CD4-positive, alpha-beta memory T cell (primary cell): ENCODE results near the gene CEP170B. TPM values are rescaled to one million over a fixed set of nuclear protein-coding genes. Genes with fewer than 3 reads are reported as not detected.
"Not testable (repeated sequence)": the region's sequence is repeated elsewhere in the genome, so short reads cannot be mapped to it uniquely, and the experiment has no call there.

ENCODE experiments used
- CTCF ChIA-PET: fragments of 350-600 bp; sonication (Branson Sonifier 250); formaldehyde crosslinking; loops from one replicate; lab custom pipeline; 2021; ENCODE audit warnings: inconsistent platforms; ENCODE audit not compliant: partially characterized antibody; lab: Charles Lee
- POLR2A ChIA-PET: fragments of 350-600 bp; sonication (Branson Sonifier 250); formaldehyde crosslinking; loops from one replicate; lab custom pipeline; 2021; ENCODE audit not compliant: partially characterized antibody; lab: Charles Lee
- DNase-seq, 5 donors: peaks; one replicate each; pipeline versions ENCODE4 v3.0.0 to v3.0.0-alpha.2; 2020 to 2022; ENCODE audit warnings: mixed read lengths in 1 of 5
- H3K27ac ChIP-seq: one replicate; pipeline ENCODE4 v1.7.0; 2013; ENCODE audit warnings: low read depth, low read length
- H3K27me3 ChIP-seq: 2 replicates; pipeline ENCODE4 v1.7.0; 2013; ENCODE audit warnings: mild to moderate bottlenecking, low read length, moderate library complexity; ENCODE audit not compliant: insufficient read depth
- H3K36me3 ChIP-seq: 2 replicates; pipeline ENCODE4 v1.7.0; 2013; ENCODE audit warnings: mild to moderate bottlenecking, low read length, moderate library complexity; ENCODE audit not compliant: insufficient read depth
- H3K4me1 ChIP-seq: 2 replicates; pipeline ENCODE4 v1.7.0; 2013; ENCODE audit warnings: mild to moderate bottlenecking, low read length, moderate library complexity; ENCODE audit not compliant: insufficient read depth
- H3K4me3 ChIP-seq, 2 donors: one replicate each; pipeline ENCODE4 v1.7.0; 2013; ENCODE audit warnings: low read length in 2 of 2, mild to moderate bottlenecking in 1 of 2
- H3K9me3 ChIP-seq, 2 donors: one replicate each; pipeline ENCODE4 v1.7.0; 2013; ENCODE audit warnings: low read length in 2 of 2, control low read depth in 1 of 2; ENCODE audit not compliant: control insufficient read depth in 1 of 2
- H3K27ac Mint-ChIP-seq, 7 donors: one replicate each; pipeline ENCODE4 v1.8.0; 2020 to 2021; ENCODE audit warnings: mixed read lengths in 7 of 7, mild to moderate bottlenecking in 6 of 7, inconsistent platforms in 3 of 7, moderate library complexity in 3 of 7
- H3K27me3 Mint-ChIP-seq, 2 donors: one replicate each; pipeline ENCODE4 v1.8.0; 2020 to 2021; ENCODE audit warnings: mixed read lengths in 2 of 2
- H3K36me3 Mint-ChIP-seq, 2 donors: one replicate each; pipeline ENCODE4 v1.8.0; 2020 to 2021; ENCODE audit warnings: mixed read lengths in 2 of 2, inconsistent platforms in 1 of 2, mild to moderate bottlenecking in 1 of 2
- H3K4me1 Mint-ChIP-seq, 4 donors: one replicate each; pipeline ENCODE4 v1.8.0; 2020 to 2021; ENCODE audit warnings: mixed read lengths in 4 of 4, mild to moderate bottlenecking in 1 of 4
- H3K4me3 Mint-ChIP-seq, 8 donors: one replicate each; pipeline ENCODE4 v1.8.0; 2020 to 2021; ENCODE audit warnings: mixed read lengths in 8 of 8, mild to moderate bottlenecking in 7 of 8, moderate library complexity in 6 of 8, inconsistent platforms in 3 of 8
- H3K9me3 Mint-ChIP-seq, 8 donors: one replicate each; pipeline ENCODE4 v1.8.0; 2020 to 2021; ENCODE audit warnings: mixed read lengths in 8 of 8, mild to moderate bottlenecking in 5 of 8, inconsistent platforms in 3 of 8, moderate library complexity in 1 of 8
- intact Hi-C: fragments of 100-400 bp; cut with micrococcal nuclease; formaldehyde crosslinking; loops from one replicate; pipeline ENCODE4 v1.15.1; 2023
- polyA plus RNA-seq, 2 donors: library from polyadenylated mRNA; unstranded; fragments of 300-500 nt; fragmentation: Illumina TruSeq; gene quantifications; one replicate each; pipeline ENCODE4 v1.2.3, GENCODE V29; 2021
- total RNA-seq, 2 experiments: library from RNA; stranded (reverse); gene quantifications; one replicate each; pipeline ENCODE4 v1.2.3, GENCODE V29; 2021

The CEP170B gene
- total and polyA plus RNA-seq, 4 experiments from 2014 or later, result 0.16 to 3.8 (median 3.0) TPM; not detected in 1

DNA sequence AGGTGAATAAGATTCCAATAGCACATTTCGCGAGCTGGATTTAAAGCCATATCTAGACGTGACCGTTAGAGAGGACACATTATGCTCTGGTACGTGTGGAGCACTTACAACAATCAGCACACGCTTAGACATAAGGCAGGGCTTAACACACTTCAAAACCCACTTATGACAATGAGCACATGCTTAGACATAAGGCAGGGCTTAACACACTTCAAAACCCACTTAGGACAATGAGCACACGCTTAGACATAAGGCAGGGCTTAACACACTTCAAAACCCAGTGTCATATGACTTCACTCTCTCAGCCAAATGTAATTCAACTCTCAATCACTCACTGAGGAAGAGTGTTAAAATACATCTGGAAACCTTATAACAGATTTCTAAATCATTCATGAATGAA, 48.4 kb downstream of the CEP170B start:
- ChIA-PET CTCF (no interaction called here), POLR2A (no interaction called here)
- Mint-ChIP-seq H3K4me1 (no peaks in the 10 kb centered on the region), H3K27ac (no peak overlapping the region), H3K27me3 (peaks cover 28 to 29% of the 10 kb centered on the region in 2 donors), H3K4me3 (no peak overlapping the region), H3K36me3 (no peaks in the 10 kb centered on the region), H3K9me3 (peaks cover 0 to 23% (median 14%) of the 10 kb centered on the region in 8 donors)
- H3K4me1 ChIP-seq, result no peaks in the 10 kb centered on the region
- H3K27ac ChIP-seq, result no peak overlapping the region
- no peaks in the 10 kb centered on the region for H3K9me3 ChIP-seq
- no peak overlapping the region for H3K4me3 ChIP-seq
- intact Hi-C loops, result no loop called here
- H3K36me3 ChIP-seq, result no peaks in the 10 kb centered on the region
- no peak for DNase-seq
- H3K27me3 ChIP-seq, result no peaks in the 10 kb centered on the region

DNA sequence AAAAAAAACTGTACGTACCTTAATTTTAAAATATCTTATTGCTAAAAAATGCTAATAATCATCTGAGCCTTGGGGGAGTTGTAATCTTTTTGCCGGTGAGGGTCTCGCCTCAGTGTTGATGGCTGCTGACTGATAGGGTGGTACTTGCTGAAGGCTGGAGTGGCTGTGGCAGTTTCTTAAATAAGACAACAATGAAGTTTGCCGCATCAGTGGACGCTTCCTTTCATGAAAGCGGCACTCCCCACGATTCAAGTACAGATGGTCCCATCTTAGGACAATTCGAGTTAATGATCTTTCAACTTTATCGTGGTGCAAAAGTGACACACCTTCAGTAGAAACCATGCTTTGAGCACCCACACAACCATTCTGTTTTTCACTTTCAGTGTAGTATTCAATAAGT, 52.0 kb downstream of the CEP170B start:
- H3K27me3 Mint-ChIP-seq, result peaks cover 16 to 18% of the 10 kb centered on the region in 2 donors
- ChIA-PET POLR2A (no interaction called here), CTCF (interaction anchor here (1.3 kb wide), 1 partner anchor 21 kb away, joined by 3 read pairs; no protein-coding TSS in a partner anchor)
- Histone ChIP-seq H3K27ac (no peak overlapping the region), H3K4me1 (no peaks in the 10 kb centered on the region), H3K27me3 (no peaks in the 10 kb centered on the region), H3K36me3 (no peaks in the 10 kb centered on the region), H3K4me3 (no peak overlapping the region), H3K9me3 (no peaks in the 10 kb centered on the region)
- H3K9me3 Mint-ChIP-seq, result peaks cover 0 to 7% (median 1%) of the 10 kb centered on the region in 8 donors
- H3K4me1 Mint-ChIP-seq, result no peaks in the 10 kb centered on the region
- H3K27ac Mint-ChIP-seq, result no peak overlapping the region
- intact Hi-C loops, result no loop called here
- no peak for DNase-seq
- H3K36me3 Mint-ChIP-seq, result no peaks in the 10 kb centered on the region
- no peak overlapping the region for H3K4me3 Mint-ChIP-seq

DNA sequence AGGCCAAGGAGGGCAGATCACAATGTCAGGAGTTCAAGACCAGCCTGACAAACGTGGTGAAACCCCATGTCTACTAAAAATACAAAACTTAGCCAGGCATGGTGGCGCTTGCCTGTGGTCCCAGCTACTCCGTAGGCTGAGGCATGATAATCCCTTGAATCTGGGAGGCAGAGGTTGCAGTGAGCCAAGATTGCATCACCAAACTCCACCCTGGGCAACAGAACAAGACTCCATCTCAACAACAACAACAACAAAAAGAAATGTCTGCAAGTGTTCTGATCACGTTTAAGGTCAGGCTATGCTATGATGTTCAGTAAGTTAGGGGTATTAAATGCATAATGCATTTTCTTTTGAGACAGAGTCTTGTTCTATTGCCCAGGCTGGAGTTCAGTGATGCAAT, 52.9 kb downstream of the CEP170B start:
- POLR2A ChIA-PET, result no interaction called here
- Histone ChIP-seq H3K9me3 (no peaks in the 10 kb centered on the region), H3K27ac (no peak overlapping the region), H3K27me3 (no peaks in the 10 kb centered on the region), H3K4me1 (no peaks in the 10 kb centered on the region), H3K4me3 (no peak overlapping the region), H3K36me3 (no peaks in the 10 kb centered on the region)
- Mint-ChIP-seq H3K27me3 (peaks cover 16 to 19% of the 10 kb centered on the region in 2 donors), H3K4me1 (no peaks in the 10 kb centered on the region), H3K9me3 (peaks cover 0 to 5% (median 0%) of the 10 kb centered on the region in 8 donors), H3K27ac (no peak overlapping the region), H3K36me3 (no peaks in the 10 kb centered on the region), H3K4me3 (no peak overlapping the region)
- intact Hi-C loops, result no loop called here
- CTCF ChIA-PET, result no interaction called here
- DNase-seq, result no peak

DNA sequence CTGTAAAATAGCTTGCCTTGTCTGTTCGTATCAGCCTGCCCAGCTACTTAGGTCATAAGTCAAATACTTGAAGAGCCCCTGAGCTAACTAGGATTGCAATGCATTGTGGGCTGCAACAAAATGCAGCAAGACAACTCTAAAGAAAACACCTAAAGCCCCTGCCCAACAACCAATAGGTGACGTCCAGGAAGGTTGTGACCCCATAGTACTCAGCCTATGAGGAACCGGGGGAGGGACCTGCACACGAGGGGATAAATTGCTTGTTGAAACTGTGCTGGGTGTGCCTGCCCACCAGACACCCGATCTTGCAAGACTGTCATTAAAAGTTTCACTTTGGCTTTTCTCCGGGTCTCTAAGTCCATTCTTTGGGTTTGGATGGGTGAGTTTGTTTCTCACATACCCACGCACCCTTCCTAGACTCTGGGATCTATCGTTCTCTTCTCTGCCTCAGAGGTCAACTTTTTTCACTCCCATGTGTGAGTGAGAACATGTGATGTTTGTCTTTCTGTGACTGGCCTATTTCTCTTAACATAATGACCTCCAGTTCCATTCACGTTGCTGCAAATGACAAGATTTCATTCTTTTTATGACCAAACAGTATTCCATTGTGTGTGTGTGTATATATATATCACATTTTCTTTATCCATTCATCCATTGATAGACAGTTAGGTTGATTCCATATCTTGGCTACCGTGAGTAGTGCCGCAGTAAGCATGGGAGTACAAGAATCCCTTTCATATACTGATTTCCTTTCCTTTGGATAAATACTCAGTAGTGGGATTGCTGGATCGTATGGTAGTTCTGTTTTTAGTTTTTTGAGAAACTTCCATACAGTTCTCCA, 54.3 kb downstream of the CEP170B start:
- H3K9me3 Mint-ChIP-seq, DNase-seq, H3K27ac Mint-ChIP-seq, H3K4me1 ChIP-seq, intact Hi-C loops, H3K36me3 ChIP-seq, H3K4me3 Mint-ChIP-seq, POLR2A ChIA-PET, H3K4me3 ChIP-seq, H3K27ac ChIP-seq, H3K36me3 Mint-ChIP-seq, CTCF ChIA-PET, H3K9me3 ChIP-seq, H3K27me3 ChIP-seq, H3K4me1 Mint-ChIP-seq: not testable (repeated sequence)
- H3K27me3 Mint-ChIP-seq, result peaks cover 6 to 11% of the 10 kb centered on the region in 2 donors

DNA sequence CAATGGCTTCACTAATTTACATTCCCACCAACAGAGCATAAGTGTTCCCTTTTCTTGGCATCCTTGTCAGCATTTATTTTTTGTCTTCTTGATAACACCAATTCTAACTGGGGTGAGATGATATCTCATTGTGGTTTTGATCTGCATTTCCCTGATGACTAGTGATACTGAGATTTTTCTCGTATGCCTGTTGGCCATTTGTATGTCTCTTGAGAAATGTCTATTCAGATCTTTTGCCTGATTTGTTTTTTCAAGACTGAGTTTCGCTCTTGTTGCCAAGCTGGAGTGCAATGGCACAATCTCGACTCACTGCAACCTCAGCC, 54.9 kb downstream of the CEP170B start:
- Mint-ChIP-seq H3K4me1 (no peaks in the 10 kb centered on the region), H3K4me3 (no peak overlapping the region), H3K36me3 (no peaks in the 10 kb centered on the region), H3K27me3 (peaks cover 6 to 11% of the 10 kb centered on the region in 2 donors), H3K27ac (no peak overlapping the region), H3K9me3 (peaks cover 0 to 5% (median 0%) of the 10 kb centered on the region in 8 donors)
- H3K27me3 ChIP-seq, result no peaks in the 10 kb centered on the region
- no peak overlapping the region for H3K4me3 ChIP-seq
- no peaks in the 10 kb centered on the region for H3K9me3 ChIP-seq
- H3K4me1 ChIP-seq, result no peaks in the 10 kb centered on the region
- intact Hi-C loops, result no loop called here
- CTCF ChIA-PET, result no interaction called here
- no peak for DNase-seq
- POLR2A ChIA-PET, result no interaction called here
- H3K27ac ChIP-seq, result no peak overlapping the region
- H3K36me3 ChIP-seq, result no peaks in the 10 kb centered on the region

DNA sequence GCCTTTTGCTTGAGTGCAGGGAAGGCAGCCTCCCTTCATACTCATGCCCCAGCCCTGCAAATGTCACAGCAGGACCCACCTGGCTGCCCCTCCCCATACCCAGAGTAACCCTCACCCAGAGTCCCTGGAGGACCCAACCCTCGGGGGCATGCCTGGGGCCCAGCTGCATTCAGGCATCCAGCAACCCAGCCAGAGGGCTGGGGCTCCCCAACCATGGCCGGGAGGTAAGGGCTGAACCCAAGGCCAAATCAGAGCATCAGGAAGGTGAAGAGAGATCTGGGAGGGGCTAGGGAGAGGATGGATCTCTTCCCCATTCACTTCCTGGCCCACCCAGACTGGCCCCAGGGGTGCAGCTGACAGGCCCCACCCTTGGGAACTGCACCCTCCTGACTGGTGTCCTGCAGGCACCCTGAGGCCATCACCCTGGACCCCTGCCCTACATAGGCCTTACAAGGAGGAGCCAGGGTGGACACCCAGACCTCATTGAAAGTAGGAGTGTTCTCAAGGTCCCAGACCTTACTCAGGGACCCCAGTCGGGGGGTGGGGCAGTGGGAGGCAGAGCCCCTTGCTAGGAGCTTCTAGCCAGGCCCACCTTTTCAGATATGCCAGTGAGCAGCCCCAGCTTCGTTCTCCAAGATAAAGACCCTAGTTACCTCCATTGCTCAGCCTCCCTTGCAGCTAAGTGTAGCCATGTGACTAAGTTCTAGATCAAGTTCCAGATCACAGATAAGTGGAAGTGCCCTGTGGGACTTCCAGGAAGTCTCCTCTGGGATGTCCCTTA, 58.8 kb downstream of the CEP170B start:
- Mint-ChIP-seq H3K27ac (no peak overlapping the region), H3K4me1 (no peaks in the 10 kb centered on the region), H3K9me3 (peaks cover 0 to 3% (median 0%) of the 10 kb centered on the region in 8 donors), H3K36me3 (no peaks in the 10 kb centered on the region), H3K27me3 (peaks cover 2 to 10% of the 10 kb centered on the region in 2 donors), H3K4me3 (no peak overlapping the region)
- POLR2A ChIA-PET, result no interaction called here
- CTCF ChIA-PET, result no interaction called here
- no peaks in the 10 kb centered on the region for H3K27me3 ChIP-seq
- no peaks in the 10 kb centered on the region for H3K36me3 ChIP-seq
- no peak overlapping the region for H3K27ac ChIP-seq
- H3K9me3 ChIP-seq, result no peaks in the 10 kb centered on the region
- intact Hi-C loops, result no loop called here
- no peak overlapping the region for H3K4me3 ChIP-seq
- H3K4me1 ChIP-seq, result no peaks in the 10 kb centered on the region
- DNase-seq, result no peak

DNA sequence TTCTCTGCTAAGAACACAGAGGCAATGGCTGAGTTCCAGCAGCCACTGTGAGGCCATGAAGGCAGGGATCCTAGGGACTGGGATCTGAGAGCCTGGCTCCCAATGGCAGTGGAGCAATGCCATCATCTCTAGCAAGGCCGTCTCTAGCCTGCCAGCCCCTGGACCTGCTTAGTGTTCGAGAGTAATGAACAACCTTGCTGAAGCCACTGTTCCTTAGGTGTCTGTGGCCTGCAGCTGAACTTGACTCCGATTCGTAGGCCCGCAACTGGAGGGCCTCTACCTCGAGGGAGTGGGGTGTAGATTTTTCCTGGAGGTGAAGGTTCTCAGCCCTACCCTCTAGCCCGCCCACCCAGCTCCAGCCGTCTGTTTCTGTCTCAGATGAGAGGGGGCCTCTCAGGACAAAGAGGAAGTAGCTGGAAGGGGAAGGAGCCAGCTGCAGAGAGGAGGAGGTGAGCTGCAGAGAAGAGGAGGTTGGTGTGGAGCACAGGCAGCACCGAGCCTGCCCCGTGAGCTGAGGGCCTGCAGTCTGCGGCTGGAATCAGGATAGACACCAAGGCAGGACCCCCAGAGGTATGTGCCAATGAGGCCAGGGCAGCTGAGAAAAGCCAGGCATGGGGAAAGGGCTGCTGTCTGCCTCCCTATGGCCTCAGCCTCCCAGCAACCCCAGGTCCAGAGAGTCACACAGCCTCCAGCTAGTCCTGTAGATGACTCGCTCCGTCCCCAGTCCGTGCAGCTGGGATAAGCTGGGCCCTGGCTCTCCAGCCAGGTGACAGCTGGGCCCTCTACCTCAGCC, 59.5 kb downstream of the CEP170B start, which contains the start of gene PLD4:
TSS of gene PLD4 (plus strand) at position 459 of the 793 bp plus-strand sequence. CDS start 2,262 bp downstream, outside the sequence.
- H3K27me3 Mint-ChIP-seq, result peaks cover 2 to 6% of the 10 kb centered on the region in 2 donors
- ChIA-PET CTCF (no interaction called here), POLR2A (no interaction called here)
- no peak within 1 kb of the TSS for H3K27ac Mint-ChIP-seq
- no peaks in the 10 kb centered on the region for H3K4me1 Mint-ChIP-seq
- peaks cover 0 to 3% (median 0%) of the 10 kb centered on the region in 8 donors for H3K9me3 Mint-ChIP-seq
- Histone ChIP-seq H3K4me1 (no peaks in the 10 kb centered on the region), H3K9me3 (no peaks in the 10 kb centered on the region), H3K4me3 (no peak within 1 kb of the TSS), H3K27ac (no peak within 1 kb of the TSS), H3K27me3 (no peaks in the 10 kb centered on the region), H3K36me3 (no peaks in the 10 kb centered on the region)
- H3K4me3 Mint-ChIP-seq, result no peak within 1 kb of the TSS
- no peaks in the 10 kb centered on the region for H3K36me3 Mint-ChIP-seq
- intact Hi-C loops, result no loop called here
- DNase-seq, result no peak
